Hepatocyte (in vitro differentiated cells): ENCODE measurements around the gene GLT1D1.

ENCODE experiments used
- CTCF ChIP-seq: fragments of 200-600 bp; sonication (generic); IDR thresholded peaks from 2 replicates; pipeline ENCODE4 v1.5.1; 2016; ENCODE audit warnings: antibody characterized with exemption, mild to moderate bottlenecking; ENCODE audit not compliant: poor library complexity
- EZH2phosphoT487 ChIP-seq: fragments of 200-600 bp; sonication (generic); IDR thresholded peaks from one replicate; pipeline ENCODE4 v1.6.1; 2018; ENCODE audit warnings: antibody characterized with exemption, mild to moderate bottlenecking, low read depth, moderate library complexity; ENCODE audit not compliant: unreplicated experiment, severe bottlenecking

- TF ChIP-seq CTCF (no peak), EZH2phosphoT487 (no peak)
These were observed 36.7 kb upstream of the GLT1D1 start for GRCh38 chr12:128816643-128816920.
